Measurements from ENCODE around the gene SUPT6H.

- no peak for TF ChIP-seq EZH2 (IDR thresholded peaks at IDR 0.05; ENCODE audit: borderline replicate concordance, insufficient read depth, low read depth, low read length, poor library complexity, severe bottlenecking)
- TF ChIP-seq CTCF (IDR thresholded peaks at IDR 0.05), result no peak
Measured at GRCh38 chr17:28714281-28714680, 52.3 kb downstream of the SUPT6H start.
